SK-N-SH (cell line): ENCODE measurements around the gene RAB18. TPM values are rescaled to one million over a fixed set of nuclear protein-coding genes. Genes with fewer than 3 reads are reported as not detected.

Experiments
- CTCF ChIA-PET: fragments of 300-600, 350-600 bp; formaldehyde crosslinking; extraction: SDS; loops from one replicate; lab custom pipeline; 2021; lab: Yijun Ruan, JAX
- POLR2A ChIA-PET: fragments of 350-600 bp; sonication (Branson Sonifier 250); formaldehyde crosslinking; extraction: SDS; loops from one replicate; lab custom pipeline; 2020; ENCODE audit warnings: antibody characterized with exemption, inconsistent platforms; lab: Yijun Ruan, JAX
- DNase-seq: peaks from one replicate; pipeline ENCODE4 v3.0.0; 2012
- H2AFZ ChIP-seq: fragments of 200-600 bp; sonication (generic); 2 replicates; pipeline ENCODE4 v1.8.1; 2016; ENCODE audit warnings: antibody characterized with exemption, mild to moderate bottlenecking, low read depth
- H3F3A ChIP-seq: fragments of 200-600 bp; sonication (generic); replicated peaks from 2 replicates; pipeline ENCODE3; 2016; ENCODE audit warnings: antibody characterized with exemption, mild to moderate bottlenecking; ENCODE audit not compliant: insufficient read depth
- H3K27ac ChIP-seq, 2 experiments: fragments of 200-500 bp in 1 of 2; fragments of 200-600 bp in 1 of 2; sonication (Bioruptor generic) in 1 of 2; sonication (generic), shearing (Covaris generic) in 1 of 2; 2 replicates each; pipeline versions ENCODE4 v1.5.1 to v1.6.1; 2014 to 2016; ENCODE audit warnings: low read depth in 2 of 2, inconsistent platforms in 1 of 2, low read length in 1 of 2, mild to moderate bottlenecking in 1 of 2, mixed read lengths in 1 of 2
- H3K27me3 ChIP-seq: fragments of 200-600 bp; sonication (generic), shearing (Covaris generic); 2 replicates; pipeline ENCODE4 v1.6.1; 2016; ENCODE audit warnings: mixed run types; ENCODE audit not compliant: insufficient read depth
- H3K36me3 ChIP-seq, 2 experiments: fragments of 200-500 bp in 1 of 2; fragments of 200-600 bp in 1 of 2; sonication (Bioruptor generic) in 1 of 2; sonication (generic) in 1 of 2; replicated peaks in 1 of 2; 2 replicates each; pipeline versions ENCODE3 to v1.5.1; 2014 to 2016; ENCODE audit warnings: low read length in 1 of 2, mild to moderate bottlenecking in 1 of 2; ENCODE audit not compliant: insufficient read depth in 2 of 2, control insufficient read depth in 1 of 2
- H3K4me1 ChIP-seq, 2 experiments: fragments of 200-500 bp in 1 of 2; fragments of 200-600 bp in 1 of 2; sonication (Bioruptor generic) in 1 of 2; sonication (generic), shearing (Covaris generic) in 1 of 2; 2 replicates each; pipeline versions ENCODE4 v1.5.1 to v1.6.1; 2014 to 2016; ENCODE audit warnings: low read depth in 1 of 2, low read length in 1 of 2, mixed run types in 1 of 2; ENCODE audit not compliant: insufficient read depth in 2 of 2, control insufficient read depth in 1 of 2
- H3K4me2 ChIP-seq: fragments of 200-600 bp; sonication (generic), shearing (Covaris generic); 2 replicates; pipeline ENCODE4 v1.6.1; 2017; ENCODE audit warnings: mixed run types
- H3K4me3 ChIP-seq, 2 experiments: fragments of 200-500 bp in 1 of 2; fragments of 200-600 bp in 1 of 2; sonication (Bioruptor generic) in 1 of 2; sonication (generic), shearing (Covaris generic) in 1 of 2; 2 replicates each; pipeline versions ENCODE4 v1.5.1 to v1.8.1; 2014 to 2016; ENCODE audit warnings: low read depth in 2 of 2, inconsistent platforms in 1 of 2, low read length in 1 of 2, mild to moderate bottlenecking in 1 of 2, mixed read lengths in 1 of 2, moderate library complexity in 1 of 2
- H3K79me2 ChIP-seq: fragments of 200-600 bp; sonication (generic); 2 replicates; pipeline ENCODE4 v1.8.1; 2017; ENCODE audit warnings: mild to moderate bottlenecking; ENCODE audit not compliant: insufficient read depth
- H3K9ac ChIP-seq: fragments of 200-600 bp; sonication (generic); 2 replicates; pipeline ENCODE4 v1.6.1; 2017; ENCODE audit warnings: mixed run types
- H3K9me2 ChIP-seq: fragments of 200-600 bp; sonication (generic); 2 replicates; pipeline ENCODE4 v1.6.1; 2017; ENCODE audit warnings: mixed run types
- H3K9me3 ChIP-seq: fragments of 200-600 bp; sonication (generic); 2 replicates; pipeline ENCODE4 v1.6.1; 2017; ENCODE audit warnings: mixed run types, mild to moderate bottlenecking, moderate library complexity
- H4K20me1 ChIP-seq: fragments of 200-600 bp; sonication (generic); 2 replicates; pipeline ENCODE4 v1.6.1; 2017; ENCODE audit warnings: mild to moderate bottlenecking, mixed run types; ENCODE audit not compliant: insufficient read depth
- CHD2 ChIP-seq: fragments of 150-350 bp; IDR thresholded peaks from 2 replicates; pipeline ENCODE4 v1.6.1; 2018; ENCODE audit warnings: low read length; ENCODE audit not compliant: partially characterized antibody
- ELF1 ChIP-seq: IDR thresholded peaks from 2 replicates; pipeline ENCODE4 v1.4.0; 2012
- FOSL2 ChIP-seq: IDR thresholded peaks from 2 replicates; pipeline ENCODE4 v1.4.0; 2012; ENCODE audit warnings: low read depth, mild to moderate bottlenecking, moderate library complexity, borderline replicate concordance
- JUND ChIP-seq: IDR thresholded peaks from 2 replicates; pipeline ENCODE4 v1.4.0; 2012
- RXRA ChIP-seq: IDR thresholded peaks from 2 replicates; pipeline ENCODE4 v1.4.0; 2012; ENCODE audit warnings: low read depth, mild to moderate bottlenecking, borderline replicate concordance
- SMC3 ChIP-seq: IDR thresholded peaks from 2 replicates; pipeline ENCODE4 v1.6.1; 2012; ENCODE audit warnings: low read depth, low read length, improper control_type of control experiment
- WGBS: methylation state at CpG from one replicate; pipeline ENCODE4 v1.1.6; 2017; ENCODE audit warnings: low lambda C conversion rate; 5-methylcytosine and 5-hydroxymethylcytosine counted together
- polyA plus RNA-seq, 3 experiments: library from polyadenylated mRNA; depleted of rRNA; stranded (reverse); fragments of >200 nt; gene quantifications; 2 replicates each; pipeline ENCODE4 v1.2.3, GENCODE V29; 2012
- TF ChIP-seq, protein P1 (sequence below): fragments of 200-600 bp; sonication (generic); IDR thresholded peaks from 2 replicates; pipeline ENCODE4 v1.6.1; 2017; ENCODE audit warnings: antibody characterized with exemption, mild to moderate bottlenecking, moderate library complexity
- TF ChIP-seq, protein P2 (sequence below): IDR thresholded peaks from 2 replicates; pipeline ENCODE4; 2012
- TF ChIP-seq, protein P3 (sequence below): fragments of 150-350 bp; IDR thresholded peaks from 2 replicates; pipeline ENCODE4 v1.6.1; 2016; ENCODE audit warnings: mild to moderate bottlenecking, low read depth, low read length
- TF ChIP-seq, protein P4 (sequence below): fragments of 150-350 bp; IDR thresholded peaks from 2 replicates; pipeline ENCODE4 v1.6.1; 2017; ENCODE audit warnings: antibody characterized with exemption, low read length, low read depth, borderline replicate concordance
- TF ChIP-seq, protein P5 (sequence below): IDR thresholded peaks from 2 replicates; pipeline ENCODE4 v1.4.0; 2012; ENCODE audit warnings: low read depth
- TF ChIP-seq, protein P6 (sequence below): IDR thresholded peaks from 2 replicates; pipeline ENCODE4 v1.6.1; 2012; ENCODE audit warnings: mild to moderate bottlenecking, low read depth, low read length, moderate library complexity

RAB18 gene
- polyA plus RNA-seq, 1 of the 3 experiments (the other 2 are of a cell fraction) = 10.2 TPM

DNA sequence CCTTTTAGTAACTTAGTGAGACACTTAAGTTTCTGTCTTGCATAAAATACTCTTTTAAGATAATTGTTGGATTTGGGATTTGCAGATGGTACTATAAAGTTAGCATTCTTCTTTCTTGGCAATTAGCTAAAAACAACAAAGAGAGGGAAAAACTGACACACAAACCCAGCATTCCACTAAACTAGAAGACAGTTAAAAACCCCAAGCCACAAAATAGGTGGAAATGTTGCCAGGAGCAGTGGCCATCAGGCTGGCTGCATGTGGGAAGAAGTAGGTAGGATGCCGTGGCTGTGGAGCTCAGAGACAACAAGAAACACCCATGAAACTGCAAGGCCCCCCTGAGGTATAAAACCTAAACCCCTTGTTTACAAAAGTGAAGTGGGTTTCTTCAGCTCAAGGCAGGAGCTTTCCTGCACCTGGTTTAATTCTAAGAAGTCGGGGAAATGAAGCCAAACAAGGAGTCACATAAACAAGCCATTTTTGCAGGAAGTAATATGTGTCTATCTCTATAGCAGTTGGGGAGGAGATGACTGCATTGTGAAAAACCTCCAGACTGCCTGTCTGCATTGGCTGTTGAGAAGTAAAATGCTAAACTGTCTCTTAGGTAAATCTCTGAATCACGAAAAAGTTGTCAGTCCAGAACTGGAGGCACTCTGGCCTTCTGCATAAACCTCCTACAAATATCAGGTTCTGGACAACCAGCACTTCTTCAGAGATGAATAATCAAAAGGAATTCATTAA lies 9.5 kb downstream of the RAB18 start:
- Histone ChIP-seq H3K36me3 (peaks cover 28 to 59% of the 10 kb centered on the region in 2 experiments), H3K9ac (no peak overlapping the region), H3K9me3 (no peaks in the 10 kb centered on the region), H3K4me1 (no peaks in the 10 kb centered on the region; a peak in 1 of 4 replicates), H3F3A (peaks cover 11% of the 10 kb centered on the region), H4K20me1 (peaks cover 63% of the 10 kb centered on the region), H3K79me2 (peaks cover 90% of the 10 kb centered on the region), H3K27ac (peak overlapping the region in 1 of 2 experiments; percentile 22; a peak in 1 of 4 replicates), H3K4me3 (no peak overlapping the region), H3K9me2 (no peaks in the 10 kb centered on the region), H3K27me3 (no peaks in the 10 kb centered on the region), H2AFZ (no peak overlapping the region), H3K4me2 (no peak overlapping the region)
- ChIA-PET CTCF (no interaction called here), POLR2A (no interaction called here)
- whole genome bisulfite sequencing = 82% methylated on average over 3 of the region's 3 CpGs
- DNase-seq = no peak
- TF ChIP-seq, protein P1, sequence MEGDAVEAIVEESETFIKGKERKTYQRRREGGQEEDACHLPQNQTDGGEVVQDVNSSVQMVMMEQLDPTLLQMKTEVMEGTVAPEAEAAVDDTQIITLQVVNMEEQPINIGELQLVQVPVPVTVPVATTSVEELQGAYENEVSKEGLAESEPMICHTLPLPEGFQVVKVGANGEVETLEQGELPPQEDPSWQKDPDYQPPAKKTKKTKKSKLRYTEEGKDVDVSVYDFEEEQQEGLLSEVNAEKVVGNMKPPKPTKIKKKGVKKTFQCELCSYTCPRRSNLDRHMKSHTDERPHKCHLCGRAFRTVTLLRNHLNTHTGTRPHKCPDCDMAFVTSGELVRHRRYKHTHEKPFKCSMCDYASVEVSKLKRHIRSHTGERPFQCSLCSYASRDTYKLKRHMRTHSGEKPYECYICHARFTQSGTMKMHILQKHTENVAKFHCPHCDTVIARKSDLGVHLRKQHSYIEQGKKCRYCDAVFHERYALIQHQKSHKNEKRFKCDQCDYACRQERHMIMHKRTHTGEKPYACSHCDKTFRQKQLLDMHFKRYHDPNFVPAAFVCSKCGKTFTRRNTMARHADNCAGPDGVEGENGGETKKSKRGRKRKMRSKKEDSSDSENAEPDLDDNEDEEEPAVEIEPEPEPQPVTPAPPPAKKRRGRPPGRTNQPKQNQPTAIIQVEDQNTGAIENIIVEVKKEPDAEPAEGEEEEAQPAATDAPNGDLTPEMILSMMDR = no peak
- TF ChIP-seq, protein P2, sequence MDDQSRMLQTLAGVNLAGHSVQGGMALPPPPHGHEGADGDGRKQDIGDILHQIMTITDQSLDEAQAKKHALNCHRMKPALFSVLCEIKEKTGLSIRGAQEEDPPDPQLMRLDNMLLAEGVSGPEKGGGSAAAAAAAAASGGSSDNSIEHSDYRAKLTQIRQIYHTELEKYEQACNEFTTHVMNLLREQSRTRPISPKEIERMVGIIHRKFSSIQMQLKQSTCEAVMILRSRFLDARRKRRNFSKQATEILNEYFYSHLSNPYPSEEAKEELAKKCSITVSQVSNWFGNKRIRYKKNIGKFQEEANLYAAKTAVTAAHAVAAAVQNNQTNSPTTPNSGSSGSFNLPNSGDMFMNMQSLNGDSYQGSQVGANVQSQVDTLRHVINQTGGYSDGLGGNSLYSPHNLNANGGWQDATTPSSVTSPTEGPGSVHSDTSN = no peak
- TF ChIP-seq, protein P3, sequence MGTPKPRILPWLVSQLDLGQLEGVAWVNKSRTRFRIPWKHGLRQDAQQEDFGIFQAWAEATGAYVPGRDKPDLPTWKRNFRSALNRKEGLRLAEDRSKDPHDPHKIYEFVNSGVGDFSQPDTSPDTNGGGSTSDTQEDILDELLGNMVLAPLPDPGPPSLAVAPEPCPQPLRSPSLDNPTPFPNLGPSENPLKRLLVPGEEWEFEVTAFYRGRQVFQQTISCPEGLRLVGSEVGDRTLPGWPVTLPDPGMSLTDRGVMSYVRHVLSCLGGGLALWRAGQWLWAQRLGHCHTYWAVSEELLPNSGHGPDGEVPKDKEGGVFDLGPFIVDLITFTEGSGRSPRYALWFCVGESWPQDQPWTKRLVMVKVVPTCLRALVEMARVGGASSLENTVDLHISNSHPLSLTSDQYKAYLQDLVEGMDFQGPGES = no peak
- TF ChIP-seq, protein P4, sequence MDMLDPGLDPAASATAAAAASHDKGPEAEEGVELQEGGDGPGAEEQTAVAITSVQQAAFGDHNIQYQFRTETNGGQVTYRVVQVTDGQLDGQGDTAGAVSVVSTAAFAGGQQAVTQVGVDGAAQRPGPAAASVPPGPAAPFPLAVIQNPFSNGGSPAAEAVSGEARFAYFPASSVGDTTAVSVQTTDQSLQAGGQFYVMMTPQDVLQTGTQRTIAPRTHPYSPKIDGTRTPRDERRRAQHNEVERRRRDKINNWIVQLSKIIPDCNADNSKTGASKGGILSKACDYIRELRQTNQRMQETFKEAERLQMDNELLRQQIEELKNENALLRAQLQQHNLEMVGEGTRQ = no peak
- no peak for TF ChIP-seq CHD2
- TF ChIP-seq RXRA = no peak
- TF ChIP-seq JUND = no peak
- TF ChIP-seq ELF1 = no peak

DNA sequence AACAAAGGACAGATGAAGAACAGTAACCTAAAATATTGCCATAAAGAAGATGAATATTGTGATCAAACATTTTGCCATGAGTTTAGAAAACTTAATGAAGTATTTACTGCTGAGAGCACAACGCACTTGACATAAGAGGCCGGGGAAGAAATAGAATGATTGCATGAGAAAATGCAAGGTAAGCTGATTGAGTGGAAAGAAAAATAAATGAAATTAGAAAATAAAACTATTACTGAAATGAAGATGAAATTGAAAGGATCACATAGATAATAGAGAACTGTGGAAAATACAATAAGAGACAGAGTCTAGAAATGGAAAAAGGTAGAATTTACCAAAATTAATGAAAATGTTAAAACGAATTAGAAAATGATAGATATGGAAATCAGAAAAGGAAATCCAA lies 10.1 kb downstream of the RAB18 start:
- Histone ChIP-seq H3K36me3 (peaks cover 21 to 57% of the 10 kb centered on the region in 2 experiments), H3K27ac (peak overlapping the region in 1 of 2 experiments; percentile 22; a peak in 1 of 4 replicates), H3K9me2 (no peaks in the 10 kb centered on the region), H3K4me3 (no peak overlapping the region), H2AFZ (no peak overlapping the region), H3K79me2 (peaks cover 90% of the 10 kb centered on the region), H3K9me3 (no peaks in the 10 kb centered on the region), H3F3A (peaks cover 11% of the 10 kb centered on the region), H3K4me1 (no peaks in the 10 kb centered on the region; a peak in 1 of 4 replicates), H3K27me3 (no peaks in the 10 kb centered on the region), H4K20me1 (peaks cover 61% of the 10 kb centered on the region), H3K9ac (no peak overlapping the region), H3K4me2 (no peak overlapping the region)
- TF ChIP-seq FOSL2 (no peak), RXRA (no peak), SMC3 (no peak)
- TF ChIP-seq, protein P5, sequence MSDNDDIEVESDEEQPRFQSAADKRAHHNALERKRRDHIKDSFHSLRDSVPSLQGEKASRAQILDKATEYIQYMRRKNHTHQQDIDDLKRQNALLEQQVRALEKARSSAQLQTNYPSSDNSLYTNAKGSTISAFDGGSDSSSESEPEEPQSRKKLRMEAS = no peak
- TF ChIP-seq, protein P6, sequence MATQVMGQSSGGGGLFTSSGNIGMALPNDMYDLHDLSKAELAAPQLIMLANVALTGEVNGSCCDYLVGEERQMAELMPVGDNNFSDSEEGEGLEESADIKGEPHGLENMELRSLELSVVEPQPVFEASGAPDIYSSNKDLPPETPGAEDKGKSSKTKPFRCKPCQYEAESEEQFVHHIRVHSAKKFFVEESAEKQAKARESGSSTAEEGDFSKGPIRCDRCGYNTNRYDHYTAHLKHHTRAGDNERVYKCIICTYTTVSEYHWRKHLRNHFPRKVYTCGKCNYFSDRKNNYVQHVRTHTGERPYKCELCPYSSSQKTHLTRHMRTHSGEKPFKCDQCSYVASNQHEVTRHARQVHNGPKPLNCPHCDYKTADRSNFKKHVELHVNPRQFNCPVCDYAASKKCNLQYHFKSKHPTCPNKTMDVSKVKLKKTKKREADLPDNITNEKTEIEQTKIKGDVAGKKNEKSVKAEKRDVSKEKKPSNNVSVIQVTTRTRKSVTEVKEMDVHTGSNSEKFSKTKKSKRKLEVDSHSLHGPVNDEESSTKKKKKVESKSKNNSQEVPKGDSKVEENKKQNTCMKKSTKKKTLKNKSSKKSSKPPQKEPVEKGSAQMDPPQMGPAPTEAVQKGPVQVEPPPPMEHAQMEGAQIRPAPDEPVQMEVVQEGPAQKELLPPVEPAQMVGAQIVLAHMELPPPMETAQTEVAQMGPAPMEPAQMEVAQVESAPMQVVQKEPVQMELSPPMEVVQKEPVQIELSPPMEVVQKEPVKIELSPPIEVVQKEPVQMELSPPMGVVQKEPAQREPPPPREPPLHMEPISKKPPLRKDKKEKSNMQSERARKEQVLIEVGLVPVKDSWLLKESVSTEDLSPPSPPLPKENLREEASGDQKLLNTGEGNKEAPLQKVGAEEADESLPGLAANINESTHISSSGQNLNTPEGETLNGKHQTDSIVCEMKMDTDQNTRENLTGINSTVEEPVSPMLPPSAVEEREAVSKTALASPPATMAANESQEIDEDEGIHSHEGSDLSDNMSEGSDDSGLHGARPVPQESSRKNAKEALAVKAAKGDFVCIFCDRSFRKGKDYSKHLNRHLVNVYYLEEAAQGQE = no peak
- 95% methylated on average over 3 of the region's 3 CpGs for WGBS
- DNase-seq = no peak
- POLR2A ChIA-PET = no interaction called here
- CTCF ChIA-PET = interaction anchor here (1.0 kb wide), 1 partner anchor 9 kb away, joined by 3 read pairs; no protein-coding TSS in a partner anchor
